BE2C (cell line): ENCODE measurements around the gene VPS50.

ENCODE experiments used
- DNase-seq: peaks from one replicate; pipeline ENCODE4 v3.0.0-alpha.2; 2020
- H3K27me3 ChIP-seq: fragments of 250-450 bp; sonication (Bioruptor Pico); 2 replicates; pipeline ENCODE4 v1.5.1; 2020; ENCODE audit warnings: mild to moderate bottlenecking
- H3K36me3 ChIP-seq: fragments of 250-450 bp; sonication (Bioruptor Pico); 2 replicates; pipeline ENCODE4 v1.5.1; 2020; ENCODE audit warnings: mild to moderate bottlenecking
- H3K4me1 ChIP-seq: fragments of 250-450 bp; sonication (Bioruptor Pico); 2 replicates; pipeline ENCODE4 v1.5.1; 2020
- H3K4me3 ChIP-seq: 2 replicates; pipeline ENCODE4 v1.5.1; 2011; ENCODE audit warnings: low read depth, low read length
- H3K9me3 ChIP-seq: fragments of 250-450 bp; sonication (Bioruptor Pico); 2 replicates; pipeline ENCODE4 v1.5.1; 2020
- CTCF ChIP-seq: IDR thresholded peaks from 2 replicates; pipeline ENCODE4 v1.5.1; 2012; ENCODE audit warnings: mild to moderate bottlenecking, low read depth, low read length

VPS50 gene

GRCh38 chr7:93245525-93246432, 13.6 kb downstream of the VPS50 start:
- Histone ChIP-seq H3K27me3 (no peaks in the 10 kb centered on the region), H3K9me3 (no peaks in the 10 kb centered on the region), H3K4me3 (no peak overlapping the region), H3K4me1 (no peaks in the 10 kb centered on the region), H3K36me3 (no peaks in the 10 kb centered on the region)
- DNase-seq: no peak
- peak; percentile 55 for TF ChIP-seq CTCF

- no peak for TF ChIP-seq CTCF
These were observed 17.5 kb downstream of the VPS50 start for GRCh38 chr7:93249491-93250148.

GRCh38 chr7:93258661-93259060, 26.5 kb downstream of the VPS50 start:
- Histone ChIP-seq H3K4me3 (no peak overlapping the region), H3K36me3 (no peaks in the 10 kb centered on the region), H3K9me3 (no peaks in the 10 kb centered on the region), H3K4me1 (no peaks in the 10 kb centered on the region), H3K27me3 (no peaks in the 10 kb centered on the region)
- no peak for DNase-seq
- TF ChIP-seq CTCF: no peak

More at GRCh38 chr7:93249491-93250148, 17.5 kb downstream of the VPS50 start:
- no peaks in the 10 kb centered on the region for H3K27me3 ChIP-seq
- H3K4me3 ChIP-seq: no peak overlapping the region
- DNase-seq: no peak
- H3K36me3 ChIP-seq: no peaks in the 10 kb centered on the region
- H3K9me3 ChIP-seq: no peaks in the 10 kb centered on the region
- no peaks in the 10 kb centered on the region for H3K4me1 ChIP-seq

- Histone ChIP-seq H3K27me3 (no peaks in the 10 kb centered on the region), H3K4me1 (no peaks in the 10 kb centered on the region), H3K36me3 (no peaks in the 10 kb centered on the region), H3K4me3 (no peak overlapping the region), H3K9me3 (no peaks in the 10 kb centered on the region)
- DNase-seq: no peak
- TF ChIP-seq CTCF: no peak
These were observed 30.4 kb downstream of the VPS50 start for GRCh38 chr7:93262535-93262934.

GRCh38 chr7:93265220-93265619, 33.1 kb downstream of the VPS50 start:
- no peaks in the 10 kb centered on the region for H3K9me3 ChIP-seq
- no peaks in the 10 kb centered on the region for H3K27me3 ChIP-seq
- H3K4me1 ChIP-seq: no peaks in the 10 kb centered on the region
- no peak for DNase-seq
- no peak overlapping the region for H3K4me3 ChIP-seq
- H3K36me3 ChIP-seq: no peaks in the 10 kb centered on the region
- no peak for TF ChIP-seq CTCF

- Histone ChIP-seq H3K4me3 (no peak overlapping the region), H3K9me3 (no peaks in the 10 kb centered on the region), H3K4me1 (no peaks in the 10 kb centered on the region), H3K36me3 (no peaks in the 10 kb centered on the region; the same call in 1 of the 2 replicates), H3K27me3 (no peaks in the 10 kb centered on the region)
- DNase-seq: no peak
- no peak for TF ChIP-seq CTCF
These were observed 47.4 kb downstream of the VPS50 start for GRCh38 chr7:93279541-93279940.
